HG02759 (cell line): ENCODE data around the gene HAUS8.
"Not testable (repeated sequence)": the region's sequence is repeated elsewhere in the genome, so short reads cannot be mapped to it uniquely, and the experiment has no call there.

ENCODE experiments used
- ATAC-seq: cut with Tn5 transposase; IDR thresholded peaks from one replicate; pipeline ENCODE4 v1.9.1; 2021; ENCODE audit warnings: mild to moderate bottlenecking, moderate library complexity; ENCODE audit not compliant: unreplicated experiment

The HAUS8 gene, protein sequence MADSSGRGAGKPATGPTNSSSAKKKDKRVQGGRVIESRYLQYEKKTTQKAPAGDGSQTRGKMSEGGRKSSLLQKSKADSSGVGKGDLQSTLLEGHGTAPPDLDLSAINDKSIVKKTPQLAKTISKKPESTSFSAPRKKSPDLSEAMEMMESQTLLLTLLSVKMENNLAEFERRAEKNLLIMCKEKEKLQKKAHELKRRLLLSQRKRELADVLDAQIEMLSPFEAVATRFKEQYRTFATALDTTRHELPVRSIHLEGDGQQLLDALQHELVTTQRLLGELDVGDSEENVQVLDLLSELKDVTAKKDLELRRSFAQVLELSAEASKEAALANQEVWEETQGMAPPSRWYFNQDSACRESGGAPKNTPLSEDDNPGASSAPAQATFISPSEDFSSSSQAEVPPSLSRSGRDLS

DNA sequence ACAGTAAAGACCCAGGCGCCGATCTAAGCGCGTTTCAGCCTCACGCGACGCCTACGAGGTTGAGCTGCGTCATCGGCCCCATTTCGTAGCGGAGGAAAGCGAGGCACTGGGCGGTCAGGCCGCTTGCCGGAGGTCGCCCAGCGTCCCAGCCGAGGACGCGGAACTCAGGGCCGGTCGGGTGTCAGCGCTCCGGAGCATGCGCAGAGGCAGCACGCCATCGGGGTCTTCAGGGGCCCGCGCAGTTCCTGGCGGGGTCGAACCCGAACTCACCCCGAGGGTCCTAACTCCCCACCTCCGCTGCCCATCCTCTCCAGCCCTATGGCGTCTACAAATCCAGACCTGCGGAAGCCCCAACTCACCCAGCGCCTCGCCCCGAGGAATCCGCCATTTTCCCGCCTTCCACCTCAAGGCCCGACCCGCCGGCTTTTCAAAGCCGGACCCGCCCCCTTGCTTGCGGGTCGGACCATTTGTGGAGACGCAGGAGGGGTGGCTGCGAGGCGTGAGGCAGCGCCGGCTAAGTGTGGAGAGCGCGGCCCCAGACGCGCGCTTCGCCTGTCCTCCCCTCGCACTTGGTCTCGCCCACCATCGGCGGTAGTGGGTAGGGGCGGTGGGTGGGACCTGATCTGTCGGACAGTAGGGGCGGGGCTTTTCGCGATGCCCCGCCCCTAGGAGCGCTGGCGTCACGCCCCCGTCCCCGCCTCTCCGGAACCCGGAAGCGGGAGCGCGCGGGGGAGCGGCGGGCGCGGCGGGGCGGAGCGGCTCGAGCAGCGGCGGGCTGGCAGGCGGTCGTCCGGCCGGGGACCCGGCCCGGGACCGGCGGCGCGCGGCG lies at the start of gene HAUS8, which contains the start of gene MYO9B:
TSS of gene HAUS8 (minus strand) at position 418 of the 829 bp plus-strand sequence. CDS start at position 388, 30 bp downstream.
TSS of gene MYO9B (plus strand) at position 743 of the 829 bp plus-strand sequence. CDS start 25,941 bp downstream, outside the sequence.
- peak; percentile 78 for ATAC-seq

DNA sequence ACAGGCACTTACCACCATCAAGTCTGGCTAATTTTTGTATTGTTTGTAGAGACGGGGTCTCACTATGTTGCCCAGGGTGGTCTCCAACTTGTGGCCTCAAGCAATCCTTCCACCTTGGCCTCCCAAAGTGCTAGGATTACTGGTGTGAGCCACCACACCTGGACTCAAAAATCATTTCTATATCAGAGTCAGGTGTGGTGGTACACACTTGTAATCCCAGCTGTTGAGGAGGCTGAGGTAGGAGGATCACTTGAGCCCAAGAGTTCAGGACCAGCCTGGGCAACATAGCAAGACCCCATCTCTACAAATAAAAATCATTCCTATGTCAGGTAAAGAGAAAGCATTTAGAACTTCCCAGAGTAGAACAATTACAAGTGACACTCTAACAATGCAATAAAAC lies 48.8 kb upstream of the HAUS8 start:
- ATAC-seq, result no peak

DNA sequence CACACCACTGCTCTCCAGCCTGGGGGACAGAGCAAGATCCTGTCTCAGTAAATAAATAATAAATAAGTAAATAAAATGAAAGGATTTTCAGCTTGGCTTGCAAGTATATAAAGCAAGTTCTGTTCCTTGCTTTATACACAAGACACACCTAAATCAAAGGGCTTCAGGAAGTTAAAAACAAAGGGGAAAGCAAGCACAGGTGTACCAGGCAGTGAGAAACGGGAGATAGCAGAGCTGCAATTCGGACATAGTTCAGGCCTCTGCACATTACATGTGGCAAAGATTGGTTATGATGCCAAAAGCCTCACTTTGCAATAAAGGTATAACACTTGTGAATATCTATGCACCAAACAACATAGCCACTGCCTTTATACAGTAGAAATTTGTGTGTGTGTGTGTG lies 47.8 kb upstream of the HAUS8 start:
- no peak for ATAC-seq

DNA sequence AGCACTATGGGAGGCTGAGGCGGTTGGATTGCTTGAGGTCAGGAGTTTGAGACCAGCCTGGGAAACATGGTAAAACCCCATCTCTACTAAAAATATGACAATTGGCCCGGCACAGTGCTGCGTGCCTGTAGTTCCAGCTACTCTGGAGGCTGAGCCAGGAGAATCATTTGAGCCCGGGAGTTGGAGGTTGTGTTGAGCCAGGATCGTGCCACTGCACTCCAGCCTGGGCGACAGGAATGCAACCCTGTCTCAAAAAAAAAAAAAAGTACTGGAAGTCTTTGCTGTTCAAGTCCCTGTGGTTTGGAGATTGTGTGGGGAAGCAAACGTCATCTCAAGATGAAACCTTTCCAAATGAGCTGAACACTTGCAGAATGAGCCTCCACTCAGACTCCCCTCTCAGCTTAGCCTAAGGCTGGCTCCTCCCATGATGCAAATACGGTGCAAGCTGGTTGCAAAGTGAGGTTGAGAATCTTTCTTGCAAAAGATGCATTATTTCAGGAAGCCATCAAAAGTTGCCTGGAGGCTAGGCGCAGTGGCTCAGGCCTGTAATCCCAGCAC lies 46.6 kb upstream of the HAUS8 start:
- ATAC-seq, result no peak

DNA sequence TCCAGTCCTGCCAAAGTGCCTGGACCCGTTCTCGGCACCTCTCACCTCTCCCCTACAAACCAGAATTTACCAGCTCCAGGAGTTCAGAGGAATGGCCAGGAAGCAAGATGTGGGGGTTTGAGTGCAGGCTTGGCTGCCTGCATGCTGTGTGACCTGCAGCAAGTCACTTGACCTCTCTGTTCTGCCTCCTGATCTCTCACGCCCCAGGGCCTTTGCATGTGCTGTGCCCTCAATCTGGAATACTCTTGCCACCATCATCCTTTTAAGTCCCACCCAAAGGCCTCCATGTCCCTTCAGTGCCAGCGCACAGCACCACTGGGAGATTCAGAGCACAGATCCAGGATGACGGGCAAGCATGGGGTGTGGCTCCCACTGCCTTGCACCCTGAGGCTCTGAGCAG lies 43.7 kb upstream of the HAUS8 start:
- no peak for ATAC-seq

DNA sequence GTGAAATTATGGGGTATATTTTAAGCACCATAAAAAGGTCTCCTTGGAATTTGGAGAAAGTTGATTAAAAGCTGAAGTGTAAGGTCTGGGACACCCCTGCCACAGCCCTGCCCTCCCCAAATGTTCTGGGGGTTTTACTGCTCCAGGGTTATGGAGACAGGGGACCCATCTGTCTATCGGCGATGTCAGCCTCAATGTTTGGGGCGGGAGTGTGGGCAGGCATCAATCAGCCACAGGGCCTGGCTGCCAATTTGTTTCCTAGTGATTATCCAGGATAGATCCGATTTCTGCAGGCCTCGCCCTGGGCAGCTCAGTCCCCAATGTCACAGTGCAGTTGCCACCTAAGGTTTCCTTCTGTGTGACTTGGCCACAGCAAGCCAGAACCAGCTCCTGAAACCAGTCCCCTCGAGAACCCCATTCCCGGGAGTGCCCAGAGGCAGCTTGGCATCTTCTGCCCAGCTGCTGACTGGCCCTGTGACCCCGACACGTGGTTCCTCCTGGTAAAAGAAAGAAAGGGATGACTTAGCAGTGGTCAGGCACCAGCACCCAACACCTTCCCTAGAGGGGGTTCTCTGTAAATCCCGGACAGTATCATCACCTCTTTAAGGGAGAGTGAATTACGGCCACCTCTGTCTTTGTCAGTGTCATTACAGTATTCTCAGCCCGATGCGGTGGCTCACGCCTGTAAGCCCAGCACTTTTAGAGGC lies 41.9 kb upstream of the HAUS8 start:
- ATAC-seq, result no peak

DNA sequence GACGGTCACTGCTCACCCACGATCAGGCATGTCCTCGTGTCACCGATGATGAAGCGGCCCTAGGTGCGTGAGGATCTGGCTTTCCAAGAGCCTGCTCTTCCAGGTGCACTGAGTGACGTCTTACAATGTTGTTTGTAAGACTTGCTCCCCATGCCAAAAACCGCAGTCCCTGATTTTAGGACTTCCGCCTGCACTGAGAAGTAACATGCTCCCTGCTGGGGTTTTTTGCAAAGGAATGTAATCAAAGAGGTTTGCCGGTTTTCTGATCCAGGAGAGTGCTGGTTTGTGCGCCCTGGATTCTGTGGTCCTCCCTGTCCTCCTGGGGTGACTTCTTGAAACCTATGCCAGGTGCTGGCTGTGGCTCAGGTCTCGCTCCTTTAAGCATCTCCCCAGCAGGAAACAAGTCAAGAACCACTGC lies 39.2 kb upstream of the HAUS8 start:
- no peak for ATAC-seq

DNA sequence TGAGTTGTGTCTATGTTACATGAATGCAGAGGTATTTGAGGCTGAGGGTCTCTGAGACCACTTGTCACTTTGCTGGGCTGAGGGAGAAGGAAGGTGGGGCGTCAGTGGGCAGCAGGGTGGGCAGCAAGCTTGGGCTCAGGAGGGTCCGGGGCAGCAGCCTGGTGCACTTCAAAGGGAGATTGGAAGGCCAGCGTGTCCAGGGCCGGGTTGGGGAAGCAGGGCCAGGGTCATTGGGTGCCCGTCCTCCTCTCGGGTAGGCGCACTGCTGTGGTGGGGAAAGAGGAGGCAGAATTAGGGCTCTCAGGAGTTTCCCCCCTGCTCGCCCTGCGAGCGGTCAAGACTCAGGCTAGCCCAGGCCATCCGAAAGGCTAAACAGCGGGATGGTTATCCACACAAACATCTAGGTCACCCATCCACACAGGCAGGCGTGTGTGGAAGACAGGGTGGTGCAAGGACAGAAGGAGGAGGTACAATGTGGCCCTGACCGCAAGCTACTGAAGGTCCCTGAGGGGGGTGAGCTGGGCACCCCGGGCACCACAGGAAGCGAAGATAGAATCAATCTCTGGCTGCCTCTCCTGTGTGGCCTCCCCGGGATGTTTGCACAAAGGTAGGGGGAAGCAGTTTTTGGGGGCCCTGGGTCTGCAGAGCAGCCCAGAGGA lies 38.0 kb upstream of the HAUS8 start:
- ATAC-seq, result no peak

DNA sequence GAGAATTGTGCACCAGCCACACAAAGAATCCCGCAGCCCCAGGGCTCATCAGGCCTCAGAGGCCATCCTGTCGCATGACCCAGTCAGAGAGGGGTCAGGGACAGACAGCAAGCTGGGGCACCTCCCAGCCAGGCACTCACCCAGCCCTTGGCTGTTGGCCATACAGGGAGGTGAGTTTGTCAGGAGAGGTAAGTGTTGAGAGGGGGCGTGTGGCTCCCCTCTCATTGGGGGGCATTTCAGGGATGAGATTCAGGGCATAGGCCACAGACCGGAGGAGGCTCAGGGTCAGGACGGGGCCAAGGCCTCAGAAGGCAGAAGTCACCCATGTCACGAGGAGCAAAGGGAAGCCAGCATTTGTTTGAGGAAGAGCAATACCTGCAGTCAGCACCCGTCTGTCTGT lies 37.4 kb upstream of the HAUS8 start:
- no peak for ATAC-seq

DNA sequence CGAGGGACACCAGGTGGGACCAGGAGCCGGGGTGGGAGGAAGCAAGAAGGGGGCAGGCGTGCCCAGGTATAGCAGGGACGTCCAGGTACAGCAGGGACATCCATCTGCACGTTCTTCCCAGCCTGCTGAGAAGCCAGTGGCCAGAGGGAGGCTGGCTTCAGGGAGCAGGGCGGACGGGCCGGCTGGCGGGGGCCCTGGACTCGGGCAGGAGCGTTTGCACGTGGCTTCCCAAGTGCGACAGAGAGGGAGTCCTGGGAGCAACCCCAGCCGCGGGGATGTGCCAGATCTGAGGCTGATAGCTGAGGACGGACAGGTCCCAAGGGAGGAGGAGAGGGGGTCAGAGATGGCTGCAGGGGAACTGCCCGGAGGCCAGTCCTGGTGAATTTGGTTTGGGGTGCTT lies 37.0 kb upstream of the HAUS8 start:
- ATAC-seq, result no peak

DNA sequence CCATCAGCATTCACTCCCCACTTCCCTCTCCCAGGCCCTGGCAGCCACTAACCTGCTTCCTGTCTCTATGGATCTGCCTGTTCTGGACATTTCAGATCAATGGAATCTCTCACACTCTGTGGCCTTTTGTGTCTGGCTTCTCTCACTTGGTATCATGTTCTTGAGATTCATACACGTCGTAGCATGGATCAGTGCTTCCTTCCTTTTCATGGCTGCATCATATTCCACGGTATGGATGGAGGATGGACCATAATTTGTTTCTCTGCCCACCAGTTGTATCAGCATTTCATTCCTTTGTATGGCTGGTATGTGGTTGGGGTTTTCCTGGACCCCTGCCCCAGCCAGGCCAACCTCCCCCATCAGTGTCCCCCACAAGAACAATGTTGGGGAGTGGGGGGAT lies 36.5 kb upstream of the HAUS8 start:
- ATAC-seq, result no peak

DNA sequence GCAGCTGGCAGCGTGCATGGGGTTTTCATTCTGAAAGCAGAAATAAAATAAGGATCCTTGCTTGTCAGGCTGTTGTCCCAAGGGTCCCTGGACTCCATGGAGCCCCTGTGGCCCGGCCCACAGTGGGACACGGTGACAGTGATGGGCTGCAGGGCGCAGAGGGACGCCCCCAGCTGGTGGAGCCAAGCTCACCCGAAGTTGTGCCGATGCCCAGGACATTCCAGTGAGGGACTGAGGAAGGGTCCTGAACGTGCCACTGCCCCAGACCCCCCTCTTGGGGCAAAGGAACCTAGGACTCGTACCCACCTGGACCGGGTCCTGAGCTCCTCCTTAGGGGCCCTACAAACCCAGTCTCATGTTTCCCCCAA lies 35.3 kb upstream of the HAUS8 start:
- peak; percentile 6 for ATAC-seq

DNA sequence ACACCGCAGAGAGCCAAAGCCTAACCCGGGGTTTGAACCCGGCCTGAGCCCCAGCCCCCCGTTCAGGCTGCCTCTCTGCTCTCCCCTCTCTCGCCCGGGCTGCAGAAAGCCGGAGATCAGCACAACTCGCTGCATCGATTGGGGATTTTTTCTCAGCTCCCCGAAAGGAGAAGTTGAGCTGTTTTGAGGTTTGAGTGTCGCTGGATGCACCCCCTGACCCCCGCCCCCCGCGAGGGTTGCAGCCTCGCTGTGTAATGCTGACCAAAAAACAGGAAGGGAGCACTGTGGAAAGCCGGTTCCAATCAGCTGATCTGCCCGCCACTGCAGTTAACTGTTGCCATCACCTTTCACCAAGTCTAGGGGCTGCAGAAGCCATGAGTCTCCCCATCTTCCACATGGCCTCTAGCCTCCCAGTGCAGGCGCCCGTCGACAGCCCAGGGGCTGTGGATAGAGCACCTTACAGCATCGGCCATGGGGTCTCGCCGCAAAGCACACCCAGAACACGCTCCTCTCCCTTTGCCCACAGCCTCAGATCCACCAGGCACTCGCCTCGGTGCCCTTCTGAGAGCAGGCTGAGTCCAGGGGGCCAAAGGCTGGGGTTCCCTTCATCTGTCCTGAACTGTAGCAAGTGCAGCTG lies 34.8 kb upstream of the HAUS8 start:
- peak; percentile 59 for ATAC-seq

DNA sequence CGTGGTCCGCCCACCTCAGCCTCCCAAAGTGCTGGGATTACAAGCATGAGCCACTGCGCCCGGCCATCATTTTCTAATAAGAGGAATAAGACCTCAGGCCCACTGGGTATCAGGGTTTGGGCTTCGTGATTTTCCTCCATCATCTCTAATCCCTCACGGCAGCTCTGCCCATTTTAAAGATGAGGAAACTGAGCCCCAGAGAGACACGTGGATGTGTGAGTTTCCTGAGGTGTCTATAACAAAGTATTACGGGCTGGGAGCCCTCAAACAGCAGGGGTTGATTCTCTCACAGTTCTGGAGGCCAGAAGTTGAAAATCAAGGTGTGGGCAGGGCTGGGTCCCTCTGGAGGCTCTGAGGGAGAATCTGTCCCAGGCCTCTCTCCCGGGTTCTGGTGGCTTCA lies 34.0 kb upstream of the HAUS8 start:
- ATAC-seq, result no peak

DNA sequence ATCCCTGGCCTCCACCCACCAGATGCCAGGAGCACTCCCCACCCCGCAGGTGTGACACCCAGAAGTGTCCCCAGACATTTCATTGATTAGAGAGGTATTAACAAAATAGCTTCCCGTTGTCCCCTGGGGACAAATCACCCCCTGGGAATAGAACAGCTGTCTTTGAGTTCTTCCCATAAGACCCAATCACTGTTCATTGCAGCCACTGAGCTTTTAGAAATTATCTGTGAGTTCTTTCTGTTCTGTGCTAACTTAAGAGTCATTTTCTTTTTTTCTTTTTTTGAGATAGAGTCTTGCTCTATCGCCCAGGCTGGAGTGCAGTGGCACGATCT lies 33.2 kb upstream of the HAUS8 start:
- no peak for ATAC-seq

DNA sequence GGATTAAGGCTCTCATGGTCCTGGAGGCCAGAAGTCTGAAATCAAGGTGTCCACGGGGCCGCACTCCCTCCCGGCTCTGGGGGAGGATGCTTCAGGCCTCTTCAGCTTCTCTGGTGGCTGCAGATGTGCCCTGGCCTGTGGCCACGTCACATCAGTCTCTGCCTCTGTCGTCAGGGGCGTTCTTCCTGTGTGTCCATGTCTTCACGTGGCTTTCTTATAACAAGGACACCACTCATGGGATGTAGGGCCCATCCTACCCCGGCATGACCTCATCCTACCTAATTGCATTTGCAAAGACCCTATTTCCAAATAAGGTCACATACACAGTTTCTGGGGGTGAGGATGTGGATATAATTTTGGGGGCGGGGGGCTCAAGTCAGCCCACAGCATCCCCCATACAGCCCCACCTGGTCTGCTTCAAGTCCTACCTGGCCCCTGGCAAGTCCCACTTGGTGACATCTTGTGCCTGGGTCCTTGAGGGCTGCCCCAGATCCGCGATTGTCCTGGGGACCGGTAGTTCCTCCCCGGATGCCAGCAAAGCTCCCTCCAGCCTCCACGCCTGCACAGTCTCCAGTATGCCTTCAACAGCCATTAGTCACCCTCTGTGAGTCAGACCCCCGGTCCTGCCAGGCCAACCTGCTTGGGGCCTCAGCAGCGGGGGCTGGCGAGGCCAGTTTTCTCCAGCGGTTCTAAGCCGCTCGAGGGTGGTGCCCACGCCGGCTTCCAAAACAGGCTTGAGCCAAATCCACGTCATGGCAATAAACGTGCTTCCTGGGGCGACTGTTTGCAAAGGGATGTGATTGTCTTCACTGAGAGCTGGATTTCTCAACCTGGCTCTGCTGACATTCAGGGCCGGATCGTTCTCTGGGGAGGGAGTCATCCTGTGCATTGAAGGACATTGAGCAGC lies 32.5 kb upstream of the HAUS8 start:
- ATAC-seq, result no peak

DNA sequence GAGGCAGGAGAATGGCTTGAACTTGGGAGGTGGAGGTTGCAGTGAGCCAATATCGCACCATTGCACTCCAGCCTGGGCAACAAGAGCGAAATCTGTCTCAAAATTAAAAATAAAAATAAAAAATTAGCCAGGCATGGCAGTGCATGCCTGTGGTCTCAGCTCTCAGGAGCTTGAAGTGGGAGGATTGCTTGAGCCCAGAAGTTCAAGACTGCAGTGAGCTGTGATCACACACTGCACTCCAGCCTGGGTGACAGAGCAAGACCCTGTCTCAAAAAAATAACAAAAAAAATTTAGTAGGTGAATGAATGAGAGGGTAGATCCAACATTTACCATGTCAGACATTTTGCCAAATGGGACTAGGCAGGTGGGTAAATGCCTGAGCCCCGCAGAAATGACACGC lies 31.7 kb upstream of the HAUS8 start:
- ATAC-seq, result not testable (repeated sequence)

DNA sequence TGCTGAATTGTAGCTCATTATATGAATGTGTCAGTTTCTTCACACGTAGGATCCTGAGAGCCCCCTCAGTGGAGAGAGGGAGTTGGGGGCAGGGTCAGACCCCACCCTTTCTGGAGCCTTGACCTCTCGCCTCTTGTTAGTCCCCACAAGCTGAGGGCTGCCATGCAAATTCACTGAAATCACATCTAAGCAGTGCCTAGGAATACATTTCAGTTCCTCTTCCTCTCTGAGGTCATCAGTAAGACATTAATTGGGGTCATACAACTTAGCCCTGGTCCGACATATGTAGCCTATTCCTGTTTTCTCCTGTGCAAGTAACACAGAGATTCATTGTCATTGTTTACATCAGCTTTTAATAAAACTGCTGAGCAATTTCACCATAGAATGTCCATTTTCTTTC lies 30.3 kb upstream of the HAUS8 start:
- ATAC-seq, result peak; percentile 26

DNA sequence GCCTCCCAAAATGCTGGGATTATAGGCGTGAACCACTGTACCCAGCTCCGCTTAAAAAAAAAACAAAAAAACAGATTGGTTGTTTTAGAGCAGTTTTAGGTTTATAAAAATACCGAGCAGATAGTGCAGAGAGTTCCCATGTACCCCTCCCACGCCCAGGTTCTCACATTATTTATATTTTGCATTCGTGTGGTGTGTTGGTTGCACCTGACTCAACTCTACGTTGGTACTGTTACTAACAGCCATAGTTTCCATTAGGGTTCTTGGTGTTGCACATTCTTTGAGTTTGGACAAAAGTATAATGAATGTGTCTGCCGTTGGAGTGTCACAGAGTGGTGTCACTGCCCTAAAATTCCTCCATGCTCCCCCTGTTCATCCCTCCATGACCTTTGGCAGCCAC lies 29.4 kb upstream of the HAUS8 start:
- ATAC-seq, result no peak
